CD14-positive monocyte (primary cell): ENCODE measurements around the gene F11R. TPM values are rescaled to one million over a fixed set of nuclear protein-coding genes. Genes with fewer than 3 reads are reported as not detected.

Source experiments
- DNase-seq, 3 donors: peaks; one replicate each; pipeline ENCODE4 v3.0.0-alpha.2; 2011 to 2022
- H2AFZ ChIP-seq: 2 replicates; pipeline ENCODE4 v1.6.0; 2012; ENCODE audit warnings: mild to moderate bottlenecking, low read depth, low read length, inconsistent platforms; ENCODE audit not compliant: insufficient read depth, poor library complexity, severe bottlenecking
- H3K27ac ChIP-seq, 2 donors: 1 replicate in 1 of 2; 2 replicates in 1 of 2; pipeline ENCODE4 v1.5.1; 2012 to 2013; ENCODE audit warnings: low read length in 2 of 2, control low read depth in 1 of 2, inconsistent platforms in 1 of 2, low read depth in 1 of 2, mild to moderate bottlenecking in 1 of 2
- H3K27me3 ChIP-seq, 2 donors: one replicate each; pipeline versions ENCODE4 v1.6.0 to v1.6.1; 2011 to 2013; ENCODE audit warnings: low read length in 2 of 2; ENCODE audit not compliant: control insufficient read depth in 2 of 2, insufficient read depth in 2 of 2
- H3K36me3 ChIP-seq, 2 donors: replicated peaks in 1 of 2; 1 replicate in 1 of 2; 2 replicates in 1 of 2; pipeline versions ENCODE4 v1.5.1 to v1.6.1; 2012 to 2013; ENCODE audit warnings: low read length in 2 of 2, control low read depth in 1 of 2, inconsistent platforms in 1 of 2, mild to moderate bottlenecking in 1 of 2; ENCODE audit not compliant: insufficient read depth in 2 of 2, control insufficient read depth in 1 of 2
- H3K4me1 ChIP-seq, 2 donors: 1 replicate in 1 of 2; 2 replicates in 1 of 2; pipeline versions ENCODE4 v1.5.1 to v1.6.1; 2012 to 2013; ENCODE audit warnings: low read length in 2 of 2, control low read depth in 1 of 2, inconsistent platforms in 1 of 2, mild to moderate bottlenecking in 1 of 2, moderate library complexity in 1 of 2; ENCODE audit not compliant: insufficient read depth in 2 of 2, control insufficient read depth in 1 of 2
- H3K4me2 ChIP-seq: replicated peaks from 2 replicates; pipeline ENCODE3; 2012; ENCODE audit warnings: low read length, moderate library complexity, mild to moderate bottlenecking; ENCODE audit not compliant: poor library complexity, severe bottlenecking; ENCODE audit errors: extremely low read depth
- H3K4me3 ChIP-seq, 3 experiments: fragments of 200-600 bp in 1 of 3; sonication (generic) in 1 of 3; replicated peaks in 1 of 3; 1 replicate in 2 of 3; 2 replicates in 1 of 3; pipeline ENCODE4 v1.5.1; 2011 to 2013; ENCODE audit warnings: low read length in 3 of 3, mild to moderate bottlenecking in 3 of 3, control low read depth in 2 of 3, low read depth in 2 of 3, inconsistent platforms in 1 of 3, moderate library complexity in 1 of 3
- H3K79me2 ChIP-seq: 2 replicates; pipeline ENCODE4 v1.6.0; 2012; ENCODE audit warnings: mild to moderate bottlenecking, control low read depth, inconsistent platforms, low read length, moderate library complexity; ENCODE audit not compliant: insufficient read depth
- H3K9ac ChIP-seq: 2 replicates; pipeline ENCODE4 v1.6.0; 2017; ENCODE audit warnings: low read length, mild to moderate bottlenecking; ENCODE audit not compliant: insufficient read depth, poor library complexity, severe bottlenecking
- H3K9me3 ChIP-seq, 2 donors: replicated peaks in 1 of 2; 1 replicate in 1 of 2; 2 replicates in 1 of 2; pipeline versions ENCODE4 v1.5.1 to v1.6.1; 2012 to 2013; ENCODE audit warnings: low read length in 2 of 2, control low read depth in 1 of 2; ENCODE audit not compliant: control insufficient read depth in 1 of 2, insufficient read depth in 1 of 2
- H4K20me1 ChIP-seq: 2 replicates; pipeline ENCODE4 v1.6.0; 2012; ENCODE audit warnings: mild to moderate bottlenecking, low read length, control low read depth, moderate library complexity; ENCODE audit not compliant: insufficient read depth
- H3K27ac Mint-ChIP-seq, 7 donors: one replicate each; pipeline ENCODE4 v1.8.0; 2020; ENCODE audit warnings: mild to moderate bottlenecking in 7 of 7, mixed read lengths in 7 of 7, moderate library complexity in 6 of 7, inconsistent platforms in 2 of 7
- H3K27me3 Mint-ChIP-seq, 3 donors: one replicate each; pipeline ENCODE4 v1.8.0; 2021 to 2022; ENCODE audit warnings: low read depth in 3 of 3, mild to moderate bottlenecking in 3 of 3, mixed read lengths in 3 of 3, moderate library complexity in 3 of 3, inconsistent platforms in 1 of 3
- H3K36me3 Mint-ChIP-seq, 2 donors: one replicate each; pipeline ENCODE4 v1.8.0; 2020; ENCODE audit warnings: mixed read lengths in 2 of 2, inconsistent platforms in 1 of 2, mild to moderate bottlenecking in 1 of 2
- H3K4me1 Mint-ChIP-seq: one replicate; pipeline ENCODE4 v1.8.0; 2020; ENCODE audit warnings: mild to moderate bottlenecking, mixed read lengths
- H3K4me3 Mint-ChIP-seq, 2 donors: one replicate each; pipeline ENCODE4 v1.8.0; 2020; ENCODE audit warnings: mild to moderate bottlenecking in 2 of 2, mixed read lengths in 2 of 2, moderate library complexity in 1 of 2
- H3K9me3 Mint-ChIP-seq, 7 donors: one replicate each; pipeline ENCODE4 v1.8.0; 2020 to 2022; ENCODE audit warnings: mixed read lengths in 7 of 7, mild to moderate bottlenecking in 6 of 7, moderate library complexity in 6 of 7, inconsistent platforms in 2 of 7
- CTCF ChIP-seq: fragments of 200-600 bp; IDR thresholded peaks from one replicate; pipeline ENCODE4 v1.8.0; 2022; ENCODE audit warnings: antibody characterized with exemption, mild to moderate bottlenecking
- WGBS: methylation state at CpG from one replicate; pipeline ENCODE4 v1.1.5; 2013; ENCODE audit warnings: missing lambda C conversion rate; ENCODE audit not compliant: insufficient coverage; 5-methylcytosine and 5-hydroxymethylcytosine counted together
- intact Hi-C, 2 donors: fragments of 100-400 bp; cut with micrococcal nuclease; formaldehyde crosslinking; loops; one replicate each; pipeline versions ENCODE4 v1.15.0 to v1.15.1; 2023
- polyA plus RNA-seq, 3 donors: library from polyadenylated mRNA; depleted of rRNA in 1 of 3; unstranded in 2 of 3; stranded (reverse) in 1 of 3; fragments of 300-500 nt in 2 of 3; fragments of >200 nt in 1 of 3; fragmentation: Illumina TruSeq in 2 of 3; gene quantifications; 1 replicate in 2 of 3; 2 replicates in 1 of 3; pipeline ENCODE4 v1.2.3, GENCODE V29; 2012 to 2021

The F11R gene
- polyA plus RNA-seq, 3 donors, result 28.8 to 58.0 (median 35.9) TPM

- peaks cover 31 to 42% of the 10 kb centered on the region in 2 donors for H3K36me3 ChIP-seq
- no peaks in the 10 kb centered on the region for H3K9me3 ChIP-seq
- H2AFZ ChIP-seq, result no peak overlapping the region
- no peak overlapping the region for H3K9ac ChIP-seq
- WGBS, result 100% methylated on average over 5 of the region's 5 CpGs
- no peak overlapping the region for H3K27ac Mint-ChIP-seq
- peaks cover 41 to 52% of the 10 kb centered on the region in 2 donors for H3K36me3 Mint-ChIP-seq
- no peak overlapping the region for H3K4me2 ChIP-seq
- DNase-seq, result no peak
- H3K27me3 Mint-ChIP-seq, result peaks cover 0 to 1% (median 0%) of the 10 kb centered on the region in 3 donors
- TF ChIP-seq CTCF, result no peak
- H3K79me2 ChIP-seq, result no peaks in the 10 kb centered on the region
- intact Hi-C loops, result loop anchor here in 1 of 2 donors (10.0 kb wide), 2 partner anchors 55 to 145 kb away; no protein-coding TSS in a partner anchor
- H4K20me1 ChIP-seq, result no peaks in the 10 kb centered on the region
- peaks cover 8% of the 10 kb centered on the region for H3K4me1 Mint-ChIP-seq
- peaks cover 4 to 5% of the 10 kb centered on the region in 2 donors for H3K4me1 ChIP-seq
- H3K27me3 ChIP-seq, result no peaks in the 10 kb centered on the region
- H3K9me3 Mint-ChIP-seq, result no peaks in the 10 kb centered on the region
- no peak overlapping the region for H3K4me3 Mint-ChIP-seq
- H3K4me3 ChIP-seq, result no peak overlapping the region
- no peak overlapping the region for H3K27ac ChIP-seq
Measured at GRCh38 chr1:160999376-160999775, 21.6 kb downstream of the F11R start.

GRCh38 chr1:160997323-160998038 is 23.5 kb downstream of the F11R start:
- peak; percentile 36 to 54 (median 53) for DNase-seq
- Histone ChIP-seq H3K4me2 (no peak overlapping the region), H3K36me3 (peaks cover 31 to 42% of the 10 kb centered on the region in 2 donors), H2AFZ (peak overlapping the region; percentile 44), H3K27ac (peak overlapping the region; percentile 12 to 61), H4K20me1 (no peaks in the 10 kb centered on the region), H3K9me3 (no peaks in the 10 kb centered on the region), H3K27me3 (no peaks in the 10 kb centered on the region), H3K79me2 (no peaks in the 10 kb centered on the region), H3K9ac (no peak overlapping the region), H3K4me3 (no peak overlapping the region), H3K4me1 (peaks cover 4 to 5% of the 10 kb centered on the region in 2 donors)
- Mint-ChIP-seq H3K4me1 (peaks cover 10% of the 10 kb centered on the region), H3K27ac (peak overlapping the region; percentile 15 to 84 (median 40)), H3K4me3 (no peak overlapping the region), H3K9me3 (no peaks in the 10 kb centered on the region), H3K27me3 (peaks cover 0 to 1% (median 0%) of the 10 kb centered on the region in 3 donors), H3K36me3 (peaks cover 41 to 52% of the 10 kb centered on the region in 2 donors)
- TF ChIP-seq CTCF, result peak; percentile 70
- intact Hi-C loops, result loop anchor here in 1 of 2 donors (10.0 kb wide), 2 partner anchors 57 to 147 kb away; no protein-coding TSS in a partner anchor
- 83% methylated on average over 1 of the region's 1 CpG for WGBS
